H9 (cell line): Measurements from ENCODE around the gene ZNF469. TPM values are rescaled to one million over a fixed set of nuclear protein-coding genes. Genes with fewer than 3 reads are reported as not detected.

Experiments
- DNase-seq: peaks from one replicate; pipeline ENCODE4 v3.0.0-alpha.2; 2017
- H2AFZ ChIP-seq: one replicate; pipeline ENCODE4 v1.6.1; 2013; ENCODE audit warnings: mild to moderate bottlenecking, low read length, control low read depth, moderate library complexity
- H2AK5ac ChIP-seq: 2 replicates; pipeline ENCODE4 v1.6.1; 2013; ENCODE audit warnings: low read length, control low read depth, mixed read lengths; ENCODE audit not compliant: insufficient read length
- H2BK120ac ChIP-seq: one replicate; pipeline ENCODE4 v1.6.1; 2013; ENCODE audit warnings: low read depth, mild to moderate bottlenecking, low read length, control low read depth, inconsistent platforms; ENCODE audit not compliant: poor library complexity, severe bottlenecking
- H2BK12ac ChIP-seq: 2 replicates; pipeline ENCODE4 v1.6.1; 2013; ENCODE audit warnings: low read length, control low read depth, mixed read lengths, low read depth; ENCODE audit not compliant: insufficient read length
- H2BK15ac ChIP-seq: 2 replicates; pipeline ENCODE4 v1.6.1; 2013; ENCODE audit warnings: low read depth, low read length, control low read depth
- H2BK20ac ChIP-seq: one replicate; pipeline ENCODE4 v1.6.1; 2013; ENCODE audit warnings: low read depth, mild to moderate bottlenecking, low read length, control low read depth, inconsistent platforms; ENCODE audit not compliant: poor library complexity, severe bottlenecking
- H2BK5ac ChIP-seq: 2 replicates; pipeline ENCODE4 v1.6.1; 2013; ENCODE audit warnings: low read length, control low read depth, mixed read lengths; ENCODE audit not compliant: insufficient read length
- H3K14ac ChIP-seq: 2 replicates; pipeline ENCODE4 v1.6.1; 2013; ENCODE audit warnings: low read length, control low read depth; ENCODE audit not compliant: insufficient read depth
- H3K18ac ChIP-seq: 2 replicates; pipeline ENCODE4 v1.6.1; 2013; ENCODE audit warnings: low read depth, mild to moderate bottlenecking, mixed read lengths, low read length, control low read depth; ENCODE audit not compliant: insufficient read length
- H3K23ac ChIP-seq: 2 replicates; pipeline ENCODE4 v1.6.1; 2013; ENCODE audit warnings: low read length, control low read depth, mixed read lengths, low read depth; ENCODE audit not compliant: insufficient read length
- H3K23me2 ChIP-seq: 2 replicates; pipeline ENCODE4 v1.6.1; 2013; ENCODE audit warnings: low read depth, mild to moderate bottlenecking, mixed read lengths, low read length, control low read depth; ENCODE audit not compliant: insufficient read length, poor library complexity, severe bottlenecking
- H3K27ac ChIP-seq: 2 replicates; pipeline ENCODE4 v1.5.1; 2013; ENCODE audit warnings: low read length, control low read depth, mixed read lengths, low read depth; ENCODE audit not compliant: insufficient read length
- H3K27me3 ChIP-seq: 2 replicates; pipeline ENCODE4 v1.6.1; 2013; ENCODE audit warnings: low read length, control low read depth, inconsistent platforms; ENCODE audit not compliant: insufficient read depth
- H3K4ac ChIP-seq: 2 replicates; pipeline ENCODE4 v1.6.1; 2013; ENCODE audit warnings: low read depth, mild to moderate bottlenecking, control low read depth, inconsistent platforms, low read length, moderate library complexity
- H3K4me1 ChIP-seq: 2 replicates; pipeline ENCODE4 v1.6.1; 2013; ENCODE audit warnings: low read length, control low read depth, inconsistent platforms; ENCODE audit not compliant: insufficient read depth
- H3K4me2 ChIP-seq: 2 replicates; pipeline ENCODE4 v1.6.1; 2013; ENCODE audit warnings: low read length, control low read depth, mixed read lengths; ENCODE audit not compliant: insufficient read length, insufficient read depth
- H3K56ac ChIP-seq: 2 replicates; pipeline ENCODE4 v1.6.1; 2013; ENCODE audit warnings: low read depth, mild to moderate bottlenecking, mixed read lengths, low read length, control low read depth; ENCODE audit not compliant: insufficient read length
- H3K79me1 ChIP-seq: 2 replicates; pipeline ENCODE4 v1.6.1; 2013; ENCODE audit warnings: low read depth, mild to moderate bottlenecking, moderate library complexity, low read length, control low read depth, inconsistent platforms; ENCODE audit not compliant: insufficient read depth, poor library complexity, severe bottlenecking
- H3K79me2 ChIP-seq: 2 replicates; pipeline ENCODE4 v1.6.1; 2013; ENCODE audit warnings: low read length, control low read depth, inconsistent platforms; ENCODE audit not compliant: insufficient read depth
- H3K9ac ChIP-seq: 2 replicates; pipeline ENCODE4 v1.6.1; 2013; ENCODE audit warnings: low read length, control low read depth, mixed read lengths; ENCODE audit not compliant: insufficient read length; ENCODE audit errors: extremely low read depth
- H3K9me3 ChIP-seq: one replicate; pipeline ENCODE4 v1.6.1; 2013; ENCODE audit warnings: low read depth, low read length, inconsistent platforms; ENCODE audit not compliant: control insufficient read depth
- H3T11ph ChIP-seq: one replicate; pipeline ENCODE4 v1.6.1; 2013; ENCODE audit warnings: mild to moderate bottlenecking, low read length, control low read depth, inconsistent platforms
- H4K20me1 ChIP-seq: one replicate; pipeline ENCODE4 v1.6.1; 2013; ENCODE audit not compliant: control insufficient read depth, insufficient read length, insufficient read depth
- H4K5ac ChIP-seq: 2 replicates; pipeline ENCODE4 v1.6.1; 2013; ENCODE audit warnings: low read depth, mild to moderate bottlenecking, mixed read lengths, low read length, control low read depth; ENCODE audit not compliant: insufficient read length
- H4K8ac ChIP-seq: replicated peaks from 2 replicates; pipeline ENCODE4 v1.6.1; 2013; ENCODE audit warnings: low read length, control low read depth, mixed read lengths, low read depth; ENCODE audit not compliant: insufficient read length
- H4K91ac ChIP-seq: 2 replicates; pipeline ENCODE4 v1.6.1; 2013; ENCODE audit warnings: low read depth, mild to moderate bottlenecking, moderate library complexity, mixed read lengths, low read length, control low read depth; ENCODE audit not compliant: insufficient read length
- H3K27ac Mint-ChIP-seq, 3 experiments: 2 replicates in 2 of 3; 3 replicates in 1 of 3; pipeline ENCODE4 v1.8.0; 2020 to 2021; ENCODE audit warnings: mixed read lengths in 3 of 3, mild to moderate bottlenecking in 1 of 3, moderate library complexity in 1 of 3
- H3K27me3 Mint-ChIP-seq: 2 replicates; pipeline ENCODE4 v1.8.0; 2021; ENCODE audit warnings: low read depth, mild to moderate bottlenecking, moderate library complexity, mixed read lengths
- H3K36me3 Mint-ChIP-seq, 3 experiments: 2 replicates in 2 of 3; 3 replicates in 1 of 3; pipeline ENCODE4 v1.8.0; 2020 to 2021; ENCODE audit warnings: low read depth in 3 of 3, mixed read lengths in 3 of 3; ENCODE audit not compliant: insufficient read depth in 1 of 3
- H3K4me1 Mint-ChIP-seq, 2 experiments: 2 replicates each; pipeline ENCODE4 v1.8.0; 2020; ENCODE audit warnings: mixed read lengths in 2 of 2
- H3K4me3 Mint-ChIP-seq, 2 experiments: 2 replicates in 1 of 2; 3 replicates in 1 of 2; pipeline ENCODE4 v1.8.0; 2020 to 2021; ENCODE audit warnings: mild to moderate bottlenecking in 2 of 2, mixed read lengths in 2 of 2, moderate library complexity in 1 of 2
- H3K9me3 Mint-ChIP-seq, 2 experiments: 2 replicates in 1 of 2; 3 replicates in 1 of 2; pipeline ENCODE4 v1.8.0; 2020; ENCODE audit warnings: mild to moderate bottlenecking in 2 of 2, mixed read lengths in 2 of 2, moderate library complexity in 1 of 2
- CTCF ChIP-seq: fragments of 200-600 bp; sonication (generic); conservative IDR thresholded peaks from 3 replicates; pipeline ENCODE4 v1.8.0; 2021; ENCODE audit warnings: antibody characterized with exemption, mild to moderate bottlenecking
- WGBS: extraction: QIAGEN DNeasy Blood & Tissue Kit; methylation state at CpG from one replicate; pipeline ENCODE4 v1.1.7; 2013; ENCODE audit warnings: missing lambda C conversion rate, low lambda C conversion rate, mixed read lengths; ENCODE audit not compliant: insufficient read length; ENCODE audit errors: extremely low coverage; 5-methylcytosine and 5-hydroxymethylcytosine counted together
- total RNA-seq: library from RNA; stranded (reverse); gene quantifications from 2 replicates; pipeline ENCODE4 v1.2.1, GENCODE V29; 2021

ZNF469 gene
- total RNA-seq, 1 experiment from 2014 or later = 4.4 TPM

GRCh38 chr16:88385831-88386815 is 3.4 kb downstream of the ZNF469 start:
- H3K36me3 Mint-ChIP-seq = no peaks in the 10 kb centered on the region; a peak in 1 of 7 replicates
- Histone ChIP-seq H3K9me3 (no peaks in the 10 kb centered on the region), H2AFZ (no peak overlapping the region), H3K14ac (no peak overlapping the region; the same call in 1 of the 2 replicates), H3K23me2 (peaks cover 5% of the 10 kb centered on the region), H4K91ac (no peak overlapping the region), H3T11ph (no peak overlapping the region), H3K23ac (no peak overlapping the region), H4K20me1 (no peaks in the 10 kb centered on the region), H3K18ac (no peak overlapping the region), H3K27me3 (peaks cover 13% of the 10 kb centered on the region; the same call in 1 of the 2 replicates), H3K79me1 (no peaks in the 10 kb centered on the region), H2BK5ac (no peak overlapping the region), H2BK15ac (no peak overlapping the region), H3K4me1 (peaks cover 1% of the 10 kb centered on the region; the same call in 1 of the 2 replicates), H3K79me2 (no peaks in the 10 kb centered on the region), H4K5ac (no peak overlapping the region), H3K4me2 (no peak overlapping the region), H3K56ac (no peak overlapping the region), H2BK20ac (no peak overlapping the region), H4K8ac (no peak overlapping the region), H2AK5ac (no peak overlapping the region), H3K27ac (no peak overlapping the region), H2BK12ac (no peak overlapping the region), H3K4ac (no peak overlapping the region), H2BK120ac (no peak overlapping the region), H3K9ac (no peak overlapping the region)
- no peak for DNase-seq
- no CpG with 5 or more reads among the region's 31 CpGs for WGBS
- no peaks in the 10 kb centered on the region for H3K9me3 Mint-ChIP-seq
- no peak for TF ChIP-seq CTCF
- no peak overlapping the region for H3K27ac Mint-ChIP-seq
- H3K4me1 Mint-ChIP-seq = peaks cover 12% of the 10 kb centered on the region in 2 experiments
- H3K4me3 Mint-ChIP-seq = no peak overlapping the region
- peaks cover 53% of the 10 kb centered on the region for H3K27me3 Mint-ChIP-seq
